ENCODE measurements around the gene KCNK10. TPM values are rescaled to one million over a fixed set of nuclear protein-coding genes. Genes with fewer than 3 reads are reported as not detected.

Gene KCNK10
- total and polyA plus RNA-seq, 2 of the 8 experiments (the other 6 are each of a cell fraction or from before 2014, with no cell fraction given): 0.45 to 0.63 TPM

DNA sequence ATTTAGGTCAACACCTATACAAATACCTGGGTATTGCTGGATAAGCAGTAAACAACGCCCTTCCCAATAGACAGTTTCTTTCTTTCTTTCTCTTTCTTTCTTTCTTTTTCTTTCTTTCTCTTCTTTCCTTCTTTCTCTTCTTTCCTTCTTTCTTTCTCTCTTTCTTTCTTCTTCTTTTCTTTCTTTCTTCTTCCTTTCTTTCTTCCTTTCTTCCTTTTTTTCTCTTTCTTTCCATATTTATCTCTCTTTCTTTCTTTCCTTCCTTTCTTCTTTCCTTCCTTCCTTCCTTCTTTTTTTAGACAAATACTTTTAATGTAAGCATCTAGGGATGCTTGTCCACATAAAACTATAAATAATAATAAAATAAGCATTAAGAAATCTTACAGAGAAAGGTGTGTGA, 123.2 kb downstream of the KCNK10 start (continued):
- no peak for TF ChIP-seq CEBPB (IDR thresholded peaks at IDR 0.05; ENCODE audit: low read depth, low read length)
- no peak for TF ChIP-seq CBX8 (IDR thresholded peaks at IDR 0.05; ENCODE audit: borderline replicate concordance, low read depth, low read length)
- TF ChIP-seq, protein P1, sequence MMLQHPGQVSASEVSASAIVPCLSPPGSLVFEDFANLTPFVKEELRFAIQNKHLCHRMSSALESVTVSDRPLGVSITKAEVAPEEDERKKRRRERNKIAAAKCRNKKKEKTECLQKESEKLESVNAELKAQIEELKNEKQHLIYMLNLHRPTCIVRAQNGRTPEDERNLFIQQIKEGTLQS (IDR thresholded peaks at IDR 0.05; ENCODE audit: insufficient read depth, low read depth, low read length): no peak
- no peak for TF ChIP-seq RBBP5 (IDR thresholded peaks at IDR 0.05; ENCODE audit: borderline replicate concordance, low read depth, low read length)
- TF ChIP-seq JUN (IDR thresholded peaks at IDR 0.05; ENCODE audit: low read depth, low read length): no peak
- TF ChIP-seq RXRA (IDR thresholded peaks at IDR 0.05; ENCODE audit: insufficient read depth, low read depth, low read length): no peak
- no peak for TF ChIP-seq YY1 (IDR thresholded peaks at IDR 0.05; ENCODE audit: low read depth, low read length)

Data from H1 (cell line).